Hepatic stellate cell (primary cell): ENCODE results near the gene HPS1.

ENCODE experiments used
- DNase-seq: peaks from one replicate; pipeline ENCODE4 v3.0.0; 2011; ENCODE audit warnings: low spot score

Gene HPS1

DNA sequence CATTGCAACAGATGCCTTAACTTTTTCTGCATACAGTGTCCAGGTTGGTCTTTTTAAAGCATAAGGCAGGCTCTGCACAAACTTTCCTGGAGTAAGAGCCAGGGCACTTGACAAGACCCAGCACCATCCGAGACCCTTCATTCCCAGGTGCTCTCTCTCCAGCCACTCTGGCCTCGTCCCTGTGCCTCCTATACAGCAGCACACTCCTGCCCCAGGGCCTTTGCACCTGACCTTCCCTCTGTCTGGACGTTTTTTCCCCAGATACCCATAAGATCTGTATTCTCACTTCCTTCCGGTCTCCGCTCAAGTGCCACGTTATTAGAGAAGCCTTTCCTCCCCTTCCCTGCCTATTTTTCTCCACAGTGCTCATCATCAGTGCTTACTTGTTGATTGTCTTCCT, 57.3 kb downstream of the HPS1 start:
- DNase-seq, result no peak

- DNase-seq, result no peak
Measured at GRCh38 chr10:98388101-98388655, 58.6 kb downstream of the HPS1 start.

DNA sequence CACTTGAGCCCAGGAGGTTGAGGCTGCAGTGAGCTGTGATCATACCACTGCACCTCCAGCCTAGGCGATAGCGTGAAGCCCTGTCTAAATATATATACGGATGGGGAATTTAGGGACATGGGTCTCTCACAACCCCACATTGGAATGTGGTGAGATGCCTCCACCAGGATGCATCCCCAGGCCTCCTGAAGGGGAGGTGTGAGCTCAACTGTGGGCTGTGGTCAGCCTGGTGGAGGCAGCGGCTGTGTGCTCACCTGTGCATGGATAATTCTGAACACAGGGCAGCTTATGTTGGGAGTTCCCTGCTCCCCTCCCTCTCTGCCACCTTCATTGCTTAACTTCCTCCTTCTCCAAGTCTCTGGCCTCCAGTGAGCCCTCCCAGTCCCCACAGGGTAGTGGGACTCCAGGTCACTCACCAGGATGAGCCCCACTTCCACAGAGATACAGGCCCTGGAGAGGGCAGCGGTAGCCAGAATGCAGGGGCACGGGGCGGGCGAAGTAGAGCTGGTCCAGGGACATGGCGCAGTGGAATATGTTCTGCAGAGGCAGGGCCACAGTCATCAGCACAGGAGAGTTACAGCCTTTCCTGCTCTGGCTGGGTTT, 62.1 kb downstream of the HPS1 start:
- no peak for DNase-seq

GRCh38 chr10:98383869-98384268, 62.9 kb downstream of the HPS1 start:
- DNase-seq, result no peak

DNA sequence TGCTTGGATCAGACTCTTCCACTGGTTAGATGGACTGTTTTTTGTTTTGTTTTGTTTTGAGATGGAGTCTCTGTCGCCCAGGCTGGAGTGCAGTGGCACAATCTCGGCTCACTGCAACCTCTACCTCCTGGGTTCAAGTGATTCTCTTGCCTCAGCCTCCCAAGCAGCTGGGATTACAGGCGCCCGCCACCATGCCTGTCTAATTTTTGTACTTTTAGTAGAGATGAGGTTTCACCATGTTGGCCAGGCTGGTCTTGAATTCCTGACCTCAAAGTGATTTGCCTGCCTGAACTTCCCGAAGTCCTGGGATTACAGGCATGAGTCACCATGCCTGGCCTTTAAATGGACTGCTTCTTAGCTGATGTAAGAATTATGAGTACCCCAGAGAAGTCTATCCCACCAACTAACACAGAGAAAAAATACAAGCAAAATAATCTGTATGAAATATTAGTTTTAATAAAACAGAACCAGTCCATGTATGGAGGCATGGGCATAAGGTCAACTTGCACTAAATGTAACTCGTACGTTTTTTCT, 63.5 kb downstream of the HPS1 start:
- peak; percentile 56 for DNase-seq

GRCh38 chr10:98382691-98383101, 64.0 kb downstream of the HPS1 start:
- no peak for DNase-seq

GRCh38 chr10:98380493-98381339, 66.0 kb downstream of the HPS1 start:
- DNase-seq, result no peak

GRCh38 chr10:98378722-98379121, 68.0 kb downstream of the HPS1 start:
- DNase-seq, result no peak

DNA sequence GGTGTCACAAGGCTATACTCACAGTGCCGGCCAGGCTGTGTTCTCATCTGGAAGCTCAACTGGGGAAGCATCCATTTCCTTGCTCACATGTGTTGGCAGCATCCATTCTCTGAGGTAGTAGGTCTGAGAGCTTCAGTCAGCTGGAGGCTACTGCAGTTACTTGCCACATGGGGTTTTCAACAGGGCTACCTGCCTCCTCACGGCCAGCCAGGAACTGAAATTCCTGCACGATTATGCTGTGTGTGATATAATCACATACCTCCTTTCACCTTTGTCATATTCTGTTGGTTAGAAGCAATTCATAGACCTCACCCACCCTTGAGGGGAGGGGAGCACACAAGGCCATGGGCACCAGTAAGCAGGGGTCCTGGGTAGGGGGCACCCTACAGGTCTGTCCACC, 69.2 kb downstream of the HPS1 start:
- no peak for DNase-seq

DNA sequence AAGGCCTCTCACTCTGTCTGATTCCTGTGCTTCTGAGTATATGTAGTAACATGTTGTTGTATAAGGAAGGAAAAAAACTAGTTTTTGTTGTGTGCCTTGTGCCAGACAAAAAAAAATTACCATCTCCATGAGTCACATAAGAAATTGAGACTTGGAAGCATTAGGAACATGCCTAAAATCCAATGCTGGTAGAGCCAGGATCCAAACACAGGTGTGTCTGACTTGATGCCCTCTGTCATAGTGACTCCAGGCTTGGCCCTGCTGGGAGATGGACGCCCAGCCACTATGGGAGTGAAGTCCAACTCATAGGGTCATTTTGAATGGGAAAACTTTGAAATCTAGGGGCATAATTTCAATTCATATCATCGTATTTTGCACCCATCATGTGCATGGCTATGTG, 69.7 kb downstream of the HPS1 start:
- no peak for DNase-seq

- DNase-seq, result no peak
Measured at GRCh38 chr10:98376485-98376884, 70.2 kb downstream of the HPS1 start.

DNA sequence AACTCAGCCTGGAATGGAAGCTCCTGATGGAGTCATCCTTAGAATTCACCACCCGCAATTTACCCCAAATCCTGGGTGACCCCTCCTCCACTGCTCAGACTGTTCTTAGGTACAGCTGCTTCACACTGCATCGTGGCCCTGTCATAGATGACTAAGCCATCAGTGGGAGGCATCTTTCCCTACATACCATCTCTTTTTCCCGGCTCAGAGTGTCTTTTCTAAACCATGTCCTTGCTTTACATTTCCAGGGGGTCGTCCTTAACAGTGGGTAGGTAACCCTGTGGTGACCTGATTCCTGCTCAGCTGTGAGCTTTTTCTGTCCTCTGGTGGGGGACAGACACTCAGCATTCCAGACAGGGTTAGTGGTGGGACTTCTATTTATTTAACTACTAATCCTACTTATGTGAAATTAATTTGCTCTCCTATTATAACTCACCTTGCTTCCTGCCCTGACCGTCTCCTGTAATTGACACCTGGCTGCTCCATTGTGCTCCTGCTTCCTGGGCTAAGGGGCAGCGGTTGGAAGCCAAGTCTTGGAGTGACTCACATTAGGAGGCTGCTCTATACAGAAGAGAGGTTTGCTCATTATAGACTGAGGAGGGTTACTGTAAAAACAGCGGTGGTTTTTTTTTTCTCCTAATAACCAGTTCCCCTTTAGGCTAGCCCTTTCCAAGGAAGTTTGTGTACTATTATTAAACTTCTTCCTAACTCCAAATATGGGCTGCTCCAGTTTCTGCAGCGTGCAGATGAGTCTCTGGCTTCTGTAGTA, 72.3 kb downstream of the HPS1 start:
- peak; percentile 86 for DNase-seq

DNA sequence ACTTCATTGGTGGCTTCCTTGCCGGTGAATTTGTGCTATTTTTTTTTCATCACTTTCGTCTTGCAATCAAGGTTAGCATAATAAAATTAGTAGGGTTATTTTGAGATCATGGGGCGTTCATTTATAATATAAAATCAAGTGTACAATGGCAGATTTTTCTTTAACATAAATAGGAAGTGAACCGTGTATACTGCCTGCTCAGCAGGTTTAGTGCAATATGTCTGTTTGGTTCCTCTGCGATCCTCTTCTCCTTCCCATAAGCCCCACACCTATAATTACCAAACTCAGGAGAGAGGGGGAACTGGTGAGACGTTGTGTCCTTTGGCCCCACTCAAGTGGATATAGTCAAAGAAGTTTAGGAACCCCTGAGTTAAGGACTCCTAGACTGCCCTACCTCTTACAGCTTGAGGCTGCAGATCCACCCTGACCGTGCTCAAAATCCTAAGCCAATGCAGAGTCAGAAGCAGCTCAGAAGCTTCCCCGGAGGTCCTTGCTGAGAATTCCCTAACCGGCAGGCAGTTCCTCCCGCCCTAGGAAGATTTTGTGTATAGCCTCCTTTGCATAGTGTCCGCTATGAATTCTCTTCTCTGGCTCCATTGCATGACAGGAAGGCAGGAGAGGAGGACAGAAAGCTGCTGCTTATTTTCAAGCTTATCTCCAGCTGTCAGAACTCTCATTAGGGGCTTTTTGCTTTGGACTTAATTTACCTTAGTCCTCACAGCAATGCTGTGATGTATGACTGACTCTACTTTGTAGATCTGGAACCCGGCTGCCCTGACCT, 73.3 kb downstream of the HPS1 start:
- no peak for DNase-seq

DNA sequence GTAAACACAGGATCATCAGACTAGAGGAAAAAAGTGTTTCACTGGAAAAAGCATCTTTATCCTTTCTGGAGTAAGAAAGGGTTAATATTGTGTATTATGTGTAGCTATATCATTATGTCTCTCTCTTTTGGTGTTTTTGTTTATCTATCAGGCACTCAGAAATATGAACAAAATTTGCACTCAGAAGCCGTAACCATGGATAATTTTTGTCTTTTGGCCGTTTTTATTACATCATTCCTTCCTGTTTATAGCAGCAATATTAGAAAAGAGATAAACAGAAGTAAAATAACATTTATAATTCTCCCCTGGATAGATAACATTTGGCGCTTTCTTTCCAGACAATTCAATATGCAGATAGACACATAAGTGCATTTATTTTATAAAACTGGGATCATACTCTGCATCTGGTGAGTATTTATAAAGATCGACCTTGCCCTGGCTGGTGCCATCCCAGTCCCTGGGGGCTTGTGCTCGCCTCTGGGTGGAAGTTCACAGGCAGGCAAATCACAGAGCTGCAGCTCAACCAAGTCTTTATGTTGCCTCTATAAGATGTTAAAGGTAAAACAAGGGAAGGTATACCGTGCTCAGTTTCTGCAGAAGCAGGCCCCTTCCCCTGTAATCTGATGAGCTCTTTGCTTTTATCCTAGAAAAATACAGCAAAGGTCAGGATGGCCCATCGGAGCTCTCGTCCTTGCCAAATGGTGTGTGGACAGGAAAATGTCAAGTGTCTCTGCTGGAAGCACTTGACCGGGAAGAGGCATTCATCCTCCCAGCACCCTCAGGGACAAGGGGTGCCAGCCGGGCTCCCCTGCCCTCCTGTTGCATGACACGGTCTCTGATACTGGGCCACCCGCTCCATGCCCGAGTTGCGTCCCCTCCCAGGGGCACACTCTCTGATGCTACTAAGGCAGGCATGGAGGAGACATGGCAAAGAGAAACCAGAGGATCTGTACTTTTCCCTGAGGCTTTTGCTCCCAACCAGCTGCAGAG, 75.6 kb downstream of the HPS1 start:
- no peak for DNase-seq

DNA sequence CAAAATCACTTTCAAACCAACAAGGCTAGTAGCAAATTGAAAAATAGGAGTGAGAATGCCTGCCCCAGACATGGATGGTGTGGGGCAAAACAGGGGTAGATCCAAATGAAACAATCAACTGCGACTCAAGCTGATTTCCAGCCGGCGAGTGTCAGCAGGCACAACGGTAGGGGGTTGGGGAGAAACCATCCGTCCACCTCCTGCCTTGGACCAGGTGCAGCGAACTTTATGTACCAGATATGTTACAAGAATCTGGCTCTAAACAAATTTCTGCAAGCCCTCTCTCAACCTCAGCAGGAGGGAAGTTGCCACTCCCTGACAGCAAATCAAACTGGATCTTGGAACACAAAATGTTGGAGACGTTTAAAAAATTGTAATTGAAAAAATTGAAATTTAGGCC, 76.9 kb downstream of the HPS1 start:
- DNase-seq, result no peak

- no peak for DNase-seq
Measured at GRCh38 chr10:98368644-98369043, 78.1 kb downstream of the HPS1 start.

DNA sequence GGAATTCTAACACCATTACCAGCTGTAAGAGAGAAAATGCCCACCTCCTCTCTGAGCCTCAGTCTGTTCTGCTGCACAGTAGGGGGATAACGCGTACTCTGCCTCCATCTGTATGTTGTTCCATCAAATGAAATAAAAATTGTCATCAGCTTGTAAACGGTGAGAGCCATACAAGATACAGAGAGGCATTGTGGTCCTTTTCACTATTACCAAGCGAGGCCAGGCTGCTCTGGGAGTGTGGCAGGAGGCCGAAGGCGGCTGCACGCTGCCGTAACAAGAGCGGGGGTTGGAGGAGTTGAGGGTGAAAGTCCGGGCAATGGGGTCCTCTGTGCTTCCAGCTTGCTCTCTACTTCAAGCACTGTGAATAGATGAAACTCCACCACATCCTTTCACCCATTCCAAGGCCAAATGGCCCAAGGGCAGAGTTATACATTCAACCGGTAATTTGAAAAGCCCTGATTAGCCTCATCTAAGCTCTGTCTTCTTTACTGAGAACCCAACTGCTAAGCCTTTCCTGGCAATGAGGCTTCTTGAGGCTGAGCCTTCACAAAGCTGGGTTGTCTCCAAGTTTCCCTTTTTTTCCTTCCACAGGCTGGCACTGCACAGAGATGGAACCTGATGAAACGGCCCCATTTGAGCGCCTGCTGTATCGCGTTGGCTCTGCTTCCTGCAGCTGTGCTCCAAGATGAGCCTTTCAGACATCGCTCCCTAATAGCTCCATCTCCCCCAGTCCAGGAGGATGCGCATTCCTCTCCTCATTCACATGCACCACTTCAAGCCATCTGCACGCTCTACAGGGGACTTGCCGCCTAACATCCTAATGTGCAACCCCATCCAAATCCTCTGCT, 78.9 kb downstream of the HPS1 start:
- DNase-seq, result no peak
